Peyer's patch (tissue), 4 donors: ENCODE data around the gene BLCAP. TPM values are rescaled to one million over a fixed set of nuclear protein-coding genes. Genes with fewer than 3 reads are reported as not detected.

Source experiments
- DNase-seq, 3 donors: peaks; one replicate each; pipeline ENCODE4 v3.0.0-alpha.2; 2017 to 2019
- H3K27ac ChIP-seq, 4 donors: fragments of 200-600 bp; sonication (generic); one replicate each; pipeline ENCODE4 v1.5.1; 2016 to 2019
- H3K27me3 ChIP-seq, 2 donors: fragments of 200-600 bp; sonication (generic); one replicate each; pipeline ENCODE4 v1.5.1; 2019
- H3K36me3 ChIP-seq, 3 donors: fragments of 200-600 bp; sonication (generic); one replicate each; pipeline ENCODE4 v1.5.1; 2016 to 2019
- H3K4me1 ChIP-seq, 4 donors: fragments of 200-600 bp; sonication (generic); one replicate each; pipeline ENCODE4 v1.5.1; 2016 to 2019
- H3K4me3 ChIP-seq, 4 donors: fragments of 200-600 bp; sonication (generic); 1 replicate in 3 of 4; 2 replicates in 1 of 4; pipeline ENCODE4 v1.5.1; 2016 to 2019; ENCODE audit warnings: mild to moderate bottlenecking in 1 of 4
- H3K9me3 ChIP-seq, 4 donors: fragments of 200-600 bp; sonication (generic); one replicate each; pipeline ENCODE4 v1.5.1; 2016 to 2019; ENCODE audit warnings: mild to moderate bottlenecking in 1 of 4
- CTCF ChIP-seq, 6 experiments: fragments of 450-650 bp in 4 of 6; fragments of 200-600 bp in 2 of 6; sonication (generic) in 1 of 6; IDR thresholded peaks; one replicate each; pipeline ENCODE4 v1.5.1; 2017 to 2019; ENCODE audit warnings: antibody characterized with exemption in 6 of 6, mild to moderate bottlenecking in 3 of 6, moderate library complexity in 1 of 6
- POLR2A ChIP-seq, 2 donors: fragments of 450-650 bp; IDR thresholded peaks; one replicate each; pipeline ENCODE4 v1.5.1; 2017; ENCODE audit warnings: antibody characterized with exemption in 2 of 2, mild to moderate bottlenecking in 2 of 2, moderate library complexity in 2 of 2
- total RNA-seq, 4 donors: library from RNA; depleted of rRNA; stranded (reverse); fragments of >200 nt; gene quantifications; one replicate each; pipeline ENCODE4 v1.1.0, GENCODE V29; 2016

The BLCAP gene
- total RNA-seq, 4 donors from 2014 or later, result 44.6 to 129 (median 118) TPM

- Histone ChIP-seq H3K27me3 (no peaks in the 10 kb centered on the region), H3K36me3 (no peaks in the 10 kb centered on the region), H3K9me3 (no peaks in the 10 kb centered on the region), H3K27ac (no peak overlapping the region), H3K4me3 (no peak overlapping the region), H3K4me1 (no peaks in the 10 kb centered on the region)
- DNase-seq, result no peak
- TF ChIP-seq CTCF (IDR thresholded peaks at IDR 0.05) (no peak), POLR2A (IDR thresholded peaks at IDR 0.05) (no peak)
These were observed 46.8 kb downstream of the BLCAP start for GRCh38 chr20:37480919-37481318.

- H3K27me3 ChIP-seq, result no peaks in the 10 kb centered on the region
- H3K9me3 ChIP-seq, result no peaks in the 10 kb centered on the region
- DNase-seq, result no peak
- TF ChIP-seq CTCF (IDR thresholded peaks at IDR 0.05) (no peak), POLR2A (IDR thresholded peaks at IDR 0.05) (no peak)
- H3K27ac ChIP-seq, result no peak overlapping the region
- H3K4me1 ChIP-seq, result no peaks in the 10 kb centered on the region
- no peak overlapping the region for H3K4me3 ChIP-seq
- no peaks in the 10 kb centered on the region for H3K36me3 ChIP-seq
These were observed 47.6 kb downstream of the BLCAP start for GRCh38 chr20:37479925-37480691.

- TF ChIP-seq CTCF (IDR thresholded peaks at IDR 0.05) (no peak), POLR2A (IDR thresholded peaks at IDR 0.05) (no peak)
- no peaks in the 10 kb centered on the region for H3K27me3 ChIP-seq
- no peak overlapping the region for H3K27ac ChIP-seq
- no peaks in the 10 kb centered on the region for H3K9me3 ChIP-seq
- no peaks in the 10 kb centered on the region for H3K4me1 ChIP-seq
- H3K4me3 ChIP-seq, result no peak overlapping the region
- DNase-seq, result no peak
- no peaks in the 10 kb centered on the region for H3K36me3 ChIP-seq
These were observed 48.4 kb downstream of the BLCAP start for GRCh38 chr20:37479266-37479665.

- TF ChIP-seq CTCF (IDR thresholded peaks at IDR 0.05), result no peak
- TF ChIP-seq POLR2A (IDR thresholded peaks at IDR 0.05), result no peak
- no peaks in the 10 kb centered on the region for H3K36me3 ChIP-seq
- H3K27me3 ChIP-seq, result no peaks in the 10 kb centered on the region
- no peaks in the 10 kb centered on the region for H3K4me1 ChIP-seq
- no peak overlapping the region for H3K4me3 ChIP-seq
- no peak for DNase-seq
- H3K27ac ChIP-seq, result no peak overlapping the region
- no peaks in the 10 kb centered on the region for H3K9me3 ChIP-seq
These were observed 50.6 kb downstream of the BLCAP start for GRCh38 chr20:37477041-37477440.

- no peaks in the 10 kb centered on the region for H3K27me3 ChIP-seq
- H3K4me3 ChIP-seq, result no peak overlapping the region
- no peaks in the 10 kb centered on the region for H3K36me3 ChIP-seq
- no peaks in the 10 kb centered on the region for H3K4me1 ChIP-seq
- H3K27ac ChIP-seq, result no peak overlapping the region
- no peak for TF ChIP-seq CTCF (IDR thresholded peaks at IDR 0.05)
- no peak for TF ChIP-seq POLR2A (IDR thresholded peaks at IDR 0.05)
- no peaks in the 10 kb centered on the region for H3K9me3 ChIP-seq
- DNase-seq, result no peak
These were observed 52.4 kb downstream of the BLCAP start for GRCh38 chr20:37475252-37475651.
